ENCODE data around the gene PLXNA2. TPM values are rescaled to one million over a fixed set of nuclear protein-coding genes. Genes with fewer than 3 reads are reported as not detected.

PLXNA2 gene
- total RNA-seq, 2 experiments from 2014 or later, result 0.13 to 0.23 TPM

GRCh38 chr1:208178091-208178529 is 66.1 kb downstream of the PLXNA2 start:
- no peak overlapping the region for H3K4me3 Mint-ChIP-seq
- no peaks in the 10 kb centered on the region for H3K4me1 Mint-ChIP-seq (ENCODE audit: low read depth)
- no peak for ATAC-seq
- H3K36me3 Mint-ChIP-seq (ENCODE audit: low read depth), result no peaks in the 10 kb centered on the region
- ChIA-PET POLR2A (no interaction called here), CTCF (no interaction called here)
- H3K9me3 Mint-ChIP-seq, result no peaks in the 10 kb centered on the region
- peaks cover 3% of the 10 kb centered on the region for H3K27me3 Mint-ChIP-seq
- no peak for DNase-seq
- TF ChIP-seq CTCF (IDR thresholded peaks at IDR 0.05), result no peak
- no peak overlapping the region for H3K27ac Mint-ChIP-seq
- intact Hi-C loops (cut with micrococcal nuclease), result no loop called here

GRCh38 chr1:208177656-208178055 is 66.5 kb downstream of the PLXNA2 start:
- Mint-ChIP-seq H3K27me3 (peaks cover under 1% of the 10 kb centered on the region), H3K27ac (no peak overlapping the region), H3K4me1 (ENCODE audit: low read depth) (no peaks in the 10 kb centered on the region), H3K4me3 (no peak overlapping the region), H3K9me3 (no peaks in the 10 kb centered on the region), H3K36me3 (ENCODE audit: low read depth) (no peaks in the 10 kb centered on the region)
- intact Hi-C loops (cut with micrococcal nuclease), result no loop called here
- no peak for ATAC-seq
- DNase-seq, result no peak
- ChIA-PET CTCF (no interaction called here), POLR2A (no interaction called here)
- no peak for TF ChIP-seq CTCF (IDR thresholded peaks at IDR 0.05)

- Mint-ChIP-seq H3K27me3 (no peaks in the 10 kb centered on the region), H3K9me3 (no peaks in the 10 kb centered on the region), H3K36me3 (ENCODE audit: low read depth) (no peaks in the 10 kb centered on the region), H3K4me1 (ENCODE audit: low read depth) (no peaks in the 10 kb centered on the region), H3K4me3 (no peak overlapping the region), H3K27ac (no peak overlapping the region)
- intact Hi-C loops (cut with micrococcal nuclease), result no loop called here
- no peak for TF ChIP-seq CTCF (IDR thresholded peaks at IDR 0.05)
- DNase-seq (no peak), ATAC-seq (no peak)
- CTCF ChIA-PET, result no interaction called here
- POLR2A ChIA-PET, result no interaction called here
Measured at GRCh38 chr1:208176649-208177048, 67.5 kb downstream of the PLXNA2 start.

- ChIA-PET POLR2A (no interaction called here), CTCF (no interaction called here)
- DNase-seq, result no peak
- no peaks in the 10 kb centered on the region for H3K27me3 Mint-ChIP-seq
- H3K36me3 Mint-ChIP-seq (ENCODE audit: low read depth), result no peaks in the 10 kb centered on the region
- no peak overlapping the region for H3K4me3 Mint-ChIP-seq
- H3K4me1 Mint-ChIP-seq (ENCODE audit: low read depth), result no peaks in the 10 kb centered on the region
- no peak for TF ChIP-seq CTCF (IDR thresholded peaks at IDR 0.05)
- ATAC-seq, result no peak
- no peak overlapping the region for H3K27ac Mint-ChIP-seq
- no peaks in the 10 kb centered on the region for H3K9me3 Mint-ChIP-seq
- intact Hi-C loops (cut with micrococcal nuclease), result no loop called here
Measured at GRCh38 chr1:208175508-208175895, 68.7 kb downstream of the PLXNA2 start.

GRCh38 chr1:208174731-208175507 is 69.3 kb downstream of the PLXNA2 start:
- no peak for DNase-seq
- Mint-ChIP-seq H3K4me1 (ENCODE audit: low read depth) (no peaks in the 10 kb centered on the region), H3K9me3 (no peaks in the 10 kb centered on the region), H3K27ac (no peak overlapping the region), H3K4me3 (no peak overlapping the region), H3K36me3 (ENCODE audit: low read depth) (no peaks in the 10 kb centered on the region), H3K27me3 (no peaks in the 10 kb centered on the region)
- CTCF ChIA-PET, result no interaction called here
- POLR2A ChIA-PET, result no interaction called here
- ATAC-seq, result no peak
- intact Hi-C loops (cut with micrococcal nuclease), result no loop called here
- no peak for TF ChIP-seq CTCF (IDR thresholded peaks at IDR 0.05)
